Activated T-cell treated with anti-CD3 and anti-CD28 coated beads, Interleukin-2, amount 50 U/mL, for 4 hours (primary cell): ENCODE results near the gene FBXL13. TPM values are rescaled to one million over a fixed set of nuclear protein-coding genes. Genes with fewer than 3 reads are reported as not detected.

ENCODE experiments used
- ATAC-seq, 2 donors: fragments of 200-7000 bp; cut with Tn5 transposase; one replicate each; pipeline ENCODE4 v1.10.0; 2021
- DNase-seq: peaks from one replicate; pipeline ENCODE4 v3.0.0-alpha.2; 2020
- H3K27me3 Mint-ChIP-seq: one replicate; pipeline ENCODE4 v1.8.0; 2021; ENCODE audit warnings: low read depth, mixed read lengths
- H3K36me3 Mint-ChIP-seq: one replicate; pipeline ENCODE4 v1.8.0; 2022; ENCODE audit warnings: mixed read lengths; ENCODE audit not compliant: insufficient read depth
- H3K4me1 Mint-ChIP-seq: one replicate; pipeline ENCODE4 v1.8.0; 2021; ENCODE audit warnings: low read depth, mixed read lengths
- H3K4me3 Mint-ChIP-seq: one replicate; pipeline ENCODE4 v1.8.0; 2021; ENCODE audit warnings: mild to moderate bottlenecking, moderate library complexity, mixed read lengths
- H3K9me3 Mint-ChIP-seq: one replicate; pipeline ENCODE4 v1.8.0; 2021; ENCODE audit warnings: mixed read lengths
- total RNA-seq, 3 donors: library from RNA; stranded (reverse); gene quantifications; one replicate each; pipeline ENCODE4 v1.2.1, GENCODE V29; 2021

FBXL13 gene
- total RNA-seq, 3 donors from 2014 or later, result 0.84 to 1.1 (median 0.96) TPM

DNA sequence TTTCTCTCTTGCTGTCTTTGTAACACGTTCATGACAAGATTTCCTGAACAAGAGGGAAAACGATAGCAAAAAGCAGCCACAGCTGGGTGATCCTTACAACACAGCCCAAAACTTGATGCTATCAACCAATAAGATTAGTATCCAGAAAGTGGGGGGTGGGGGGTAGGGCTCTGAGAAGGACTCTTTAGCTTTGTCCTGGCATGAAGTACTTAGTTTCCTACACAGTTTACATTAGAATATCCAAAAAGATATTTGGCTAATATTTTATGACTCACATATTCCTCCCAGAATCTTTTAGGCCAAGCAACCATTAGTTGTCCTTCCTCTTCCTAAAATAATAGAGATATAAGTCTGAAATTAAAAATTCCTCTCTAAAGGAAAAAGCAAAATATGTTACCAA, 184.7 kb downstream of the FBXL13 start:
- DNase-seq (no peak), ATAC-seq (no peak)
- no peaks in the 10 kb centered on the region for H3K36me3 Mint-ChIP-seq
- H3K9me3 Mint-ChIP-seq, result no peaks in the 10 kb centered on the region
- no peak overlapping the region for H3K4me3 Mint-ChIP-seq
- no peaks in the 10 kb centered on the region for H3K4me1 Mint-ChIP-seq
- peaks cover 5% of the 10 kb centered on the region for H3K27me3 Mint-ChIP-seq

DNA sequence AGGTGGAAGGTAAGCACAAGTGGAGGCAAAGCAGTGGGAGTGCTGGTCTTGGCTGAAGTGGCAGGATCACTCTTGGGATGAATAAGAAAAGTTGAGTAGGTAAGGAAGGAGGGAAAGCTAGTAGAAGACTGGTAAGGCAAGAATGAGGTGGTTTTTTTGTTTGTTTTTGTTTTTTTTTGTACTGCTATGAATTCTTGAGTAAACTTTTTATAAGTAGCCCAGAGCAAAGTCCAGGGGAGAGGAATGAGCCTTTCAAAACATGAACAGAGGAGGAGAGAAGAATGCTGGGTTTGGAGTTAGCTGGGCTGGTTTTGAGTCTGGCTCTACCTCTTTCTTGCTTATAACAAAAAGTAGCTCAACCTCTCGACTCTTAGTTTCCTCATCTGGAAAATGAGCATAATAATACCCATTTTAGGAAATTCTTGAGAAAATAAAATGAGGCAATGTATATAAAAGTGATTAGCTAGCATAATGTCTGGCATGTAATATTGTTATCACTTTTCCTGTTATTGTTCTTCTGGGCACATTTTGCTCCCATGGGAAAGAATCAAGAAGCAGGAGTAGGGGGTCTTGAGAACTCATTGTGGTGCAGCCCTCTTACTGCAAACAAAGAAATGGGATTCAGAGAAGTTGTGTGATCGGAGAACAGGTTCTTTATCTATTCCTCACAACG, 185.9 kb downstream of the FBXL13 start:
- Mint-ChIP-seq H3K36me3 (no peaks in the 10 kb centered on the region), H3K27me3 (peaks cover 5% of the 10 kb centered on the region), H3K4me3 (no peak overlapping the region), H3K4me1 (no peaks in the 10 kb centered on the region), H3K9me3 (no peaks in the 10 kb centered on the region)
- ATAC-seq, result no peak
- DNase-seq, result no peak

DNA sequence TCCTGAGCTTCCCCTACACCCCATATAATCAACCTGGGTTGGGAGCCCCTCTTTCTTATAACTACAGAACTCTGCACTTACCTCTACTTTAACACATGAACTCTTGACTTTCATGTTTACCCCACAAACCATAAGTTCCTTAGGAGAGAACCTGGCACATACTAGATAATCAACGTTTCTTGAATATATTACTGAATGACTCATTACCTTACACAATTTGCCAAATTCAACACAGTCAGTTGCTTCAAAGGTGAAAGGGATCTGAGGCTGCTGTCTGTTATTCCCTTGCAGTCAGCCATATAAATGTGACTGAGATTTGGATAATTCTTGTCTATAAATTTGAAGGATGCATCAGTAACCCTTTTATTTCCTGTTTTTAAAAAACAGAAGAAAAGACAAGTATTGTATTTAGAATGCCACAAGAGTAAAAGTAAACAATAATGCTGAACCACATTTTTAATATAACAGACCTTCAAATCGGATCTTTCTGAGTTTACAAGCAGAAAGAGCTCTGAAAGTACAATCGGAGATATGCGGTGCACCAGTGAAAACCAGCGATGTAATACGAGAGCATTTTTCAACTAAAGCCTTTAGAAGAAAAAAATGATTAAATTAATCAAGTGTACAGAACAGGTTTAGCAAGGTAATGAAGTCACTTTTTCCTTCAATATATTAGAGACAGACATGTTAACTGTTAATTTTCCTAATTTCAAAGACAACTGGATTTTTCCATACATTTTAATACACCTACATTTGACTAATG, 191.3 kb downstream of the FBXL13 start:
- no peaks in the 10 kb centered on the region for H3K9me3 Mint-ChIP-seq
- H3K36me3 Mint-ChIP-seq, result no peaks in the 10 kb centered on the region
- no peaks in the 10 kb centered on the region for H3K27me3 Mint-ChIP-seq
- no peak overlapping the region for H3K4me3 Mint-ChIP-seq
- no peak for ATAC-seq
- no peak for DNase-seq
- no peaks in the 10 kb centered on the region for H3K4me1 Mint-ChIP-seq

DNA sequence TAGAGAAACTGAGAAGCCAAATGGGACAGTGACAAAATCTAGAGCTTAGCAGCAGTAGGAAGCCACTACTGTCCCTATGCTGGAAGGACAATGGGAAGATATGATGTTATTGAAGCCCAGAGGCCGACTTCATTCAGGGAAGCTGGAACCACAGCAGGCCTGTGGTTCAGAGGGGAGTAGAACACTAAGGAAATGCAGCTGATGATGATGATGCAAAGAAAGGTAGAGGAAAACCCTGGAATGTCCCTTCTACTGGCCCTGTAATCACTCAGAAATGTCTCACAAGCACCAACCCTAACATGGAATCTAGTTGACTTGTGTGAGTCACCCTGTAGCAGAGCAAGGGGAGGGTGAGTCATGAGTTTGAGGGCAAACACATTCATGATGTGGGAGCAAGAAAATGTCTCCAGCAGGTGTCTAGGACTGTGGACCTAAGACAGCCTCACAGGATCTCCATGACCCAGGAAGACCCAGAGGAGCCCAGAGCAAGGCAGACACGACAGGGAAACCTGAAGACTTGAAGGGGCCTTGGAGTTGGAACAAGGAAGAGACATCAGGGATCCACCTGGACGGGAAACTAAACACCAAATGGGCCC, 198.8 kb downstream of the FBXL13 start:
- H3K27me3 Mint-ChIP-seq, result no peaks in the 10 kb centered on the region
- peaks cover 8% of the 10 kb centered on the region for H3K36me3 Mint-ChIP-seq
- no peaks in the 10 kb centered on the region for H3K9me3 Mint-ChIP-seq
- ATAC-seq (peak; percentile 92), DNase-seq (no peak)
- H3K4me1 Mint-ChIP-seq, result peaks cover 12% of the 10 kb centered on the region
- H3K4me3 Mint-ChIP-seq, result no peak overlapping the region

DNA sequence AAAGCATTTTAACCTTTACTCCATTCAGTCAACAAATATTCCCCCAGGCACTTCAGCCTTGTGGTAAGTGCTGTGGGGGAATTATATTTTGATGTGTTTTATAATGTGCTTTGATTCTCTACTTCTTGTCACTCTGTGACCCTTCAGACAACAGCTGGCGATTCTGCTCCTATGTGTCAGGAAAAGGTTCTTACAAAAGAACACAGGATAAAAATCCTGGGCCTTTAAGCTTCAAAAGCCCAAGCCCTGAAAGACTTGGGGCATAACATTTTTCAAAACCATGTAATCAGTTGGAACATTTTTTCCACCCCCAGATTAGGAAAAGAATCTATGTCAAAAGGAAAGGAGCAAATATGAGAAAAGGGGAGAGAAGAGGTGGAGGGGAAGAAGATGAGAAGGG, 199.6 kb downstream of the FBXL13 start:
- H3K4me1 Mint-ChIP-seq, result peaks cover 12% of the 10 kb centered on the region
- H3K9me3 Mint-ChIP-seq, result no peaks in the 10 kb centered on the region
- no peak overlapping the region for H3K4me3 Mint-ChIP-seq
- H3K36me3 Mint-ChIP-seq, result peaks cover 8% of the 10 kb centered on the region
- H3K27me3 Mint-ChIP-seq, result no peaks in the 10 kb centered on the region
- ATAC-seq (no peak), DNase-seq (no peak)

- H3K9me3 Mint-ChIP-seq, result no peaks in the 10 kb centered on the region
- H3K4me1 Mint-ChIP-seq, result peaks cover 12% of the 10 kb centered on the region
- no peaks in the 10 kb centered on the region for H3K27me3 Mint-ChIP-seq
- no peak overlapping the region for H3K4me3 Mint-ChIP-seq
- ATAC-seq (peak; percentile 72 to 74), DNase-seq (no peak)
- H3K36me3 Mint-ChIP-seq, result peaks cover 8% of the 10 kb centered on the region
Measured at GRCh38 chr7:102874166-102874829, 200.3 kb downstream of the FBXL13 start.

DNA sequence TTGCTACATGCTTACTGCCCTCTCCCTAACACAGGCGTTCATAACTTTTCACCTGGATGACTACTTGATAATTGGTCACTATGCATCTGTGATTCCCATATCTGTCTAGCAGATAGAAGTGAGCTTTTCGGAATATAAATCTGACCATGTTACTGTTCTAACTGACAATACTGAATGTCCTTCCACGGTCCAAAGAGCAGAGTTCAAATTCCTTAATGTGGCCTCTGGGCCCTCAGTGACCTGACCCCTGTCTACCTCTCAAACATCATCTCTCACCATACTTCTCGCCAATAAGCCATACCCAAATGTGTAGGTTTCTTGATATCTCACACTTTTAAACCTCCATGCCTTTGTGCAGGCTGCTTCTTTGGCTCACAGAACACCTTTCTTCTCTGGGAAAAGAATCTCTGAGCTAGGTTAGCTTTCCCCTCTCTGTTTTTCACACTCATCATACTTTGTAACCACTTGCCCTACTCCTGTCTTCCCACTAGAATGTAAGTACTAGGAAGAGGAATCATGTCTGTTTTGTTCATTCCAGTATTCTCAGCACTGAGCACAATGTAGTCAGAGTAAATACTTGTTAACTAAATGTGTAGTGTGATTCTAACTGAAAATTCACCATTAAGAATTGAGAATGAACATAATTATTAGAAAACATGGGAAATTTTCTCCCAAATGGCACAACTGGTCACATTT, 201.0 kb downstream of the FBXL13 start:
- Mint-ChIP-seq H3K36me3 (peaks cover 8% of the 10 kb centered on the region), H3K4me3 (no peak overlapping the region), H3K9me3 (no peaks in the 10 kb centered on the region), H3K27me3 (no peaks in the 10 kb centered on the region), H3K4me1 (peaks cover 12% of the 10 kb centered on the region)
- DNase-seq (no peak), ATAC-seq (no peak)

- H3K36me3 Mint-ChIP-seq, result peaks cover 8% of the 10 kb centered on the region
Measured at GRCh38 chr7:102872460-102872859, 202.1 kb downstream of the FBXL13 start.

DNA sequence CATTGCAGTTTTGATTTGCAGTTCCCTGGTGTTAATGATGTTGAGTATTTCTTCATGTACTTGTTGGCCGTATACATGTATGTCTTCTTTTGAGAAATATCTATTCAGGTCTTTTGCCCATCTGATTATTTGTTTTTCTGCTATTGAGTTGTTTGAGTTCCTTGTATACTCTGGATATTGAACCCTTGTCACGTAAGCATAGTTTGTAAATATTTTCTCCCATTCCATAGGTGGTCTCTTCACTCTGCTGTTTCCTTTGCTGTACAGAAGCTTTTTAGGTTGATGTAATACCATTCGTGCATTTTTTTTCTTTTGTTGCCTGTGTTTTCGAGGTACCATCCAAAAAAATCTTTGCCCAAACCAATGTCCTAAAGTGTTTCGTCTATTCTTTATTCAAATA, 205.4 kb downstream of the FBXL13 start:
- Mint-ChIP-seq H3K4me3 (no peak overlapping the region), H3K4me1 (peaks cover 4% of the 10 kb centered on the region), H3K36me3 (peaks cover 5% of the 10 kb centered on the region), H3K27me3 (no peaks in the 10 kb centered on the region), H3K9me3 (no peaks in the 10 kb centered on the region)
- ATAC-seq (no peak), DNase-seq (no peak)

More at GRCh38 chr7:102872460-102872859, 202.1 kb downstream of the FBXL13 start:
- no peaks in the 10 kb centered on the region for H3K9me3 Mint-ChIP-seq
- H3K4me1 Mint-ChIP-seq, result peaks cover 12% of the 10 kb centered on the region
- H3K4me3 Mint-ChIP-seq, result no peak overlapping the region
- ATAC-seq, result no peak
- DNase-seq, result no peak
- no peaks in the 10 kb centered on the region for H3K27me3 Mint-ChIP-seq

DNA sequence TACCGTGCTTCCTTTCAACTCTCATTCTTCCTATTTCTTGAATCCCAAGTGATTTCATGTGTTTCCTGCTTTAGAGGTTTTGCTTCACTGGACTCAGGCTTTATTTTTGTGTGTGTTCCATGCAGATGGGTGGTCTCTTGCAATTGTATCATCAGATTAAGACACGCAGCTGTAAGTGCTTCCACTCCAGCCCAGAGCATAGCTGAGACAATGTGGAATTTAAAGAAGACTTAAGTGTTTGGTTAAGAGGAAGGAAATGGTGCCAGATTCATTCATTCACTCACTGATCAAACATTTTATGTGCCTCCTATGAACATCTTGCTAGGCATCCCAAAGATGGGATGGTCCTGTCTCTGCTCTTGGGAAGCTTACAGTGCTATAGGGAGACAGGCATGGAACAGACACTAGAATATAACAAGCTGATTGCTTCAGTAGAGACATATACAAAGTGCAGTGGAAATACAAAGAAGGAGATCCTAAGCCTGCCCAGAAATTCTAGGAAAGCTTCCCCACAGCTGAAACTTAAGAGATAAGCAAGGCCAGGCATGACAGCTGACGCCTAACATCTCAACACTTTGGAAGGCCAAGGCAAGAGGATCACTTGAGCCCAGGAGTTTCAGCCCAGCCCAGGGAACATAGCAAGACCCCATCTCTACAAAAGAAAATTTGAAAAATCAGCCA, 207.9 kb downstream of the FBXL13 start:
- peaks cover 1% of the 10 kb centered on the region for H3K36me3 Mint-ChIP-seq
- no peak for ATAC-seq
- no peaks in the 10 kb centered on the region for H3K4me1 Mint-ChIP-seq
- H3K4me3 Mint-ChIP-seq, result no peak overlapping the region
- DNase-seq, result no peak
- H3K27me3 Mint-ChIP-seq, result no peaks in the 10 kb centered on the region
- H3K9me3 Mint-ChIP-seq, result no peaks in the 10 kb centered on the region

- no peak for ATAC-seq
- Mint-ChIP-seq H3K36me3 (no peaks in the 10 kb centered on the region), H3K4me3 (no peak overlapping the region), H3K4me1 (no peaks in the 10 kb centered on the region), H3K27me3 (no peaks in the 10 kb centered on the region), H3K9me3 (no peaks in the 10 kb centered on the region)
- DNase-seq, result no peak
Measured at GRCh38 chr7:102864958-102865357, 209.6 kb downstream of the FBXL13 start.

DNA sequence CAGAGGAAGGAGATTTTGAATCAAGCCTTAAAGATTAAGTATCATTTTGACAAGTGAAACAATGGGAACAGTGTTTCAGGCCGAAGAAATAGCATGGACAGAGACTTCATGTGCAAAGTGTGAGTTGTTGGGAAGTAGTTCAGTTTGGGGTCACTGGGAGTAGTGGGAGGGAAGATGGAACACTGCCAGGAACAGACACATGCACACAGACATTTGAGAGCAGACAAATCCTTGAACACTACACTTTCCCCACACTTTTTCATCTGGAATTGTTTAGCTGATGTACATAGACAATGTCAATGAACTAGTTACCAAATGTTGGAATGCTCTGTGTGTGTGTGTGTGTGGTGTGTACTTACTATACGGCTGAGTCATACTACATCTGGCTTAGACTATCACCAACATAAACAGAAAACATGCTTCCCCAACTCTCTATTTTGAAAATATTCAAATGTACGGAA, 214.2 kb downstream of the FBXL13 start:
- no peak for DNase-seq
- H3K9me3 Mint-ChIP-seq, result no peaks in the 10 kb centered on the region
- no peaks in the 10 kb centered on the region for H3K27me3 Mint-ChIP-seq
- no peak overlapping the region for H3K4me3 Mint-ChIP-seq
- ATAC-seq, result no peak
- H3K36me3 Mint-ChIP-seq, result no peaks in the 10 kb centered on the region
- no peaks in the 10 kb centered on the region for H3K4me1 Mint-ChIP-seq

DNA sequence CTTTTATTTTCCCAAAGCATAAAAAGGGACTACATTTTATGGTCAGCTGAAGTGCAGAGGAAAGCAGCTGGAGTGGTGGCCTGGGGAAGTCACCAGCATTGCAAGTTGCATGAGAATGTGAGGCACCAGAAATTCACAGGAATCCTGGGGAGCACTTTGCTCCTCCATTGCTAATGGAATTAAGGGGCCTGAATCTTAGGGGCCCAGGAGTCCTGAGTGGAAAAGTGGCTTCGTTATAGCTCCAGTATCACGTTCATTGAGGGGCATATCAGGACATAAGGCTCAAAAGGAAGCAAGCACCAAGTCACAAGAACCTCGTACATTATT, 214.8 kb downstream of the FBXL13 start:
- no peak for DNase-seq
- Mint-ChIP-seq H3K4me1 (no peaks in the 10 kb centered on the region), H3K9me3 (no peaks in the 10 kb centered on the region), H3K27me3 (no peaks in the 10 kb centered on the region), H3K4me3 (no peak overlapping the region), H3K36me3 (no peaks in the 10 kb centered on the region)
- no peak for ATAC-seq
